HG02970 (cell line): ENCODE measurements around the gene L3MBTL1.
A peak's percentile ranks its signal among the peaks of the same experiment; 100 is the strongest.

Experiments used
- ATAC-seq: cut with Tn5 transposase; IDR thresholded peaks from one replicate; pipeline ENCODE4 v1.9.1; 2021; ENCODE audit warnings: mild to moderate bottlenecking, moderate library complexity, moderate number of reproducible peaks; ENCODE audit not compliant: unreplicated experiment, low FRiP score

L3MBTL1 gene

DNA sequence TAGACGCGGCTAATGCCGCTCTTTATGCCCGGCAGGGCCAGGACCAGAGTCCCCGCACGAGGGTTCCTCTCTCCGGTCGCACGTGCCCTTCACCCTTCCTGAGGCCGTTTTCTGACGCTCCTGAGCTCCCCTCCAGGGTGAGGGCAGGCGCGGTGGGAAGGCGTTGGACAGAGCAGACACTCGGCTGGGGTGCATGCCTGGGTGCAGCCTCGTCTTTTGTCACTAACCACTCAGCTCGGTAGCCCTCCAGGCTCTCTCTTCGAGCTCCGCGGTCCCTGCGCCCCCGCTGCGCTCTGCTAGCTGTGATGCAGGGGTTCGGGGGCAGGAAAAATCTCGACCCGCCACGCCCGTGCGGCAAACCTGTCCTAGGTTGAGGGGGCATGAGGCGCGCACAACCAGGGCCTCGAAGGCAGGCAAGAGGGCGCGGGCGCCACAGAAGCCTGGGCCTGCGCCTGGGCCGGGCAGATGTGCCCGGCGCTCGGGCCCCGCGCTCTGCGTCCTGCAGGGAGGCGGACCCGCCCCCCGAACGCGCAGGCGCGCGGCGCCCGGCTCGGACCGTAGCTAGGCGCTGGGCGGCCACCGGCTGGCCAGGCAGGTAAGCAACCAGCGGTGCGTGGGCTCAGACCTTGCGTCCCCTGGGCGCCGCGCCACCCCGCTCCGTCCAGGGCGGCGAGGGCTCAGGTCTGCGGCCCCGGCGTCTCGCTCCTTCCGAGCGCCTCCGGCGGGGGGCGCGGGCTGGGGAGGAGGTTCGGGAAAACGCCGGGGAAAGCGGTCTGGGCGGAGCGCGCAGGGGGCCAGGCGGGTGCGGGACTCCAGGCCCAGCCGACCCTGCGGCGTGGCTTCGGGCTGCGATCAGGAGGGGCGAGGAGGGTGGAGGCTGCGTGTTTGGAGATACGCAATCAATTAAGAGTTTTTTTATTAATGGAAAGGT is at the start of gene L3MBTL1:
Gene L3MBTL1 (plus strand): TSS at position 548 of the 931 bp plus-strand sequence. CDS start 5,807 bp downstream, outside the sequence.
- ATAC-seq, result no peak

- ATAC-seq, result peak; percentile 14
Measured at GRCh38 chr20:43458422-43458924, 49.0 kb upstream of the L3MBTL1 start.

DNA sequence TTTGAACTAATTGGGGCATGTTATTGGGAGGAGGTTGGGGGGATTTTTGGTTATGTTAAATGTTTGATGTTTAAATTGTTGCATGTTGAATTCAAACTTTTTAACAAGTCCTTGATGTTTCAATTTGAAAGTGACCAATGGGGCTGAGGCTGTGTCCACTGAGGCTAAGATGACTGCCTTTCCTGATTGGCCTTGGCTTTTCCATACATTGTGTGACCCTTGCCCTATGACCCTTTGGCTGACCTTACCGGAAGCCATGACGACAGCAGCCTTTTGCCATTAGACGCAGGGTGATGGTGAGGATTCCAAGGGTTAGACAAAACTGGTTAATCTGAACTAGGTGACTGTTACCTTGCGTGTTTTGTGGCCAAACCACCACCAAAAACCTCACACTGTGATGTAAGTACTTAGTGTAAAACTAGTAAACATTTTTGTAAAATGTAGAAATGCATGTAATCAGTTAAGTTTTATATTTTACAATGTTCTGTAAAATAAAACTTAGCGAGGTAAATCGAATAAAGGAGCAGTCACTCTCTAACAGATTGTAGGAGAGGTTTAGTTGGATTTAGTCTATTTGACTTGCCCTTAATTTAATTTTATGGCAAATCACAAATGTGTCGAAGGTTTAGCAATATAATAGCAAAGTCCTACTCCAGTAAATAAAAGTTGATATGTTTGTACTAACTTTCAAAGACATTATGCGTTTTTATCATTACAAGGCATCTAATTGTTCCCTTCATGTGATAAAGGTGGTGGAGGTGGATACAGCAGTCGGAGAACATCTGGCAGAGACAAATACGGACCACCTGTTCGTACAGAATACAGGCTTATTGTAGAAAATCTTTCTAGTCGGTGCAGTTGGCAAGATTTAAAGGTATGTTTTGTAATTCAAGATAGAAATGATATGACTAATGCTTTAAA is 48.2 kb upstream of the L3MBTL1 start:
- ATAC-seq, result no peak

GRCh38 chr20:43460172-43460829 is 47.2 kb upstream of the L3MBTL1 start:
- ATAC-seq, result no peak

- no peak for ATAC-seq
Measured at GRCh38 chr20:43460830-43461200, 46.7 kb upstream of the L3MBTL1 start.

DNA sequence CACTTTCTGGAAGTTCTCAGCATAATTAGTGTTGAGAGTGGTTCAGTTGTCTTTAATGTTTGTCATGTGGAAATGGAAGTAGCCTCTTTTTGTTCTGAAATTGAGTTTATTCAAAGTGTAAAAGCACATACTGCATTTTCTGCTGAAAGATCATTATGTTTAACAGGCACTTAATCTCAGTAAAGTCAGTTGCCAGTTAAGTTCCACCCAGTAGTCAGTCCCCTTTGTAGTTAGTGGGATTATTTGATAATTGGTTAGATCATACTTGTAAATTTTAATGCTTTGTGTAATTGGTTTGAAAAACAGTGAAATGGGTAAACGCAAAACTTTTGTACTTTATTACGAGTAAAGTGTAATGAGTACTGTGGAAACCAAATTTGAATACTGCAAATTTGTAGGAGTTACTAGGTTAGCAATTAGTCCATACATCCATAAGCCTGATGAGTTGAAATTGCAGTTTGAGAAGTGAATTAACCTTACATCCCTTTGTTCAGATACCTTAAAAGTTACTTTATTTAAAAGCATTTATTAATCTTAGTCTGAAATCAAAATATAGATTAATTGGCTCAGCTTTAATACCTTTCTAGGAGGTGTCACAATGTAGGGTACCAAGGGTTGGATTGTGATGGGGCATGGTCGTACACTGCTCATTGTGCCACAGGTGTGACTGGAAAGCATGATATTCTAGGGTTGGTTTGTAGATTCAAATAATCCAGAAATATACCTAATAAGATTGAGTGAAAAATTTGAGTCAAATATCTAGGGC is 45.4 kb upstream of the L3MBTL1 start:
- ATAC-seq, result no peak

GRCh38 chr20:43462660-43463526 is 44.6 kb upstream of the L3MBTL1 start:
- no peak for ATAC-seq

DNA sequence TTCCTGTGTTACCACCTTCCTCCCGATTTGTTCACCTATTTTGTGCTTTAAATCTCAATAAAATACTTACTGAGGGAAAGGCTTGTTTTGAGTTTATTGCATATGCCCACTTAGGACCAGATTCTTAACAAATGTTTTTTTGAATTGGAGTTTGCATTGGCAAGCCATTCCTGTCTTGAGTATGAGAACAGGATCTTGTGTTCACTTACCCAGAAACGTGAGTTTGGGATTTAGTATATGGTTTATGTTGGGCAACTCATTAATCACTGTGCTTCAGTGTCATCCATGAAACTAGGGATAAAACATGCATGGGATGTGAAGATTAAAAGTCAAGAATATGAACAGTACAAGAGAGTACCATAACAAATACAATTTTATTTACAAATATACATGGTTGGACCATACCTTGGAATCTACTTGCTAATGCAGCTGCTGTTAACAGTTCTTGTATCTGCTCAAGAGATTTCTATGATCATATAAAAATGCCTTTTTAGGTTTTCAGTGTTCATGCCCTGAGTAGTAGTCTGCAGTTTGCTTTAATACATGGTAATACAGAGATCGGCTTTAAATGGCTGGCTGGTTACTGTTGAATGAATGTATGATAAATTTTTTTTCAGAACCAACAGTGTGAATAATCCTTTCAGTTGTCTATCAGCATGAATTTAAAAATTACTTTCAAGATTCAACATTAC is 43.8 kb upstream of the L3MBTL1 start:
- no peak for ATAC-seq

GRCh38 chr20:43464219-43464790 is 43.2 kb upstream of the L3MBTL1 start:
- ATAC-seq, result no peak

DNA sequence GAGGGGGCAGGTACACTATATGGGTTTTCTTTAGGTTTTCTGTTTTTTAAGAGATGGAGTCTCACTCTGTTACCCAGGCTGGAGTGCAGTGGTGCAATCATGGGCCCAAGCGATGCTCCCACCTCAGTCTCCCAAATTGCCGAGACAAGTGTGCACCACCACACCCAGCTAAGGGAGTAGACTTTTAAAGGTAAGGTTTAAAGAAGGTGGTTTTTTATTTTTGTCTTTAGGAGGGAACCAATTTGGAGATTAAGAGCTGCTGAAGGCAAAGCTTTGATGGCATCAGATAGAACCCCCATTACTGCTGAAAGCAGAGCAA is 41.9 kb upstream of the L3MBTL1 start:
- no peak for ATAC-seq

GRCh38 chr20:43467589-43467988 is 39.9 kb upstream of the L3MBTL1 start:
- no peak for ATAC-seq

DNA sequence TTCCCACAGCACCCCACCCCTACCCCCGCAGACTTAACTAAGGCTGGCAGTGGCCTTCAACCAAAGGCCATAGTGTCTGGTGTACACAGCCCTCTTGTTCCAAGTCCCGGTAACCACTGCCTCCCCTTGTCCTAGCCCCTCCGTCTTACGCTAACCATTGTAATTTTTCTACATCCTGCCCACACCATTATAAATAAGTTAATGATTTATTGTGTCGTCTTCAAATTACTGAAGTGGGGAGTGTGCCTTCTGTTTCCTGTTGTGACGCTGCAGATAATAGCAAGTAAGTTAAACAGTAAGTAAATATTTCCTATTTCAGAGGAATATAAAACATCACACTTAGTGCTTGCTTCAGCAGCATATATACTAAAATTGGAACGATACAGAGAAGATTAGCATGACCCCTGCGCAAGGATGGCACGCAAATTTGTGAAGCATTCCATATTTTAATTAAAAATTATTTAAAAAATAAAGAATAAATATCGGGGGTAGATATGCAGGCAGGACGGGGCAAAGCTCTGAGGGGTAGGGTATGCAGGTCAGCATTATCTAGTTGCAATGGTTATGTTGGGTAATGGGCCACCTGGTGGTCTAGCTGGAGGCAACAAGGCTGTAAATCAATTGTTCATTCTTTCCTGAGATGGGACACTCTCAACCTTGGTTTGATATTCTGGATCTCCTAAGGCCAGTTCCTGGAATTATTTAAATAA is 34.7 kb upstream of the L3MBTL1 start:
- ATAC-seq, result no peak

DNA sequence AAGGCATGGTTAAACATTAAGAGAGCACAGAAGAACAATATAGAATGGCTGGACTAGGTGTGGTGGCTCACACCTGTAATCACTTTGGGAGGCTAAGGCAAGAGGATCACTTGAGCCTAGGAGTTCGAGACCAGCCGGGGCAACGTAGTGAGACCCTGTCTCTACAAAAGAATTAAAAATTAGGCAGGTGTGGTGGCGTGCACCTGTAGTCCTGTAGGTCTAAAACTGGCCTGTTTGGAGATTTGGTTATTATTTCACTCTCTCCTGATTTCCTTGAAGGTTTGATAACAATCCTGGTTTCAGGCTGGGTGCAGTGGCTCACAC is 34.2 kb upstream of the L3MBTL1 start:
- no peak for ATAC-seq

DNA sequence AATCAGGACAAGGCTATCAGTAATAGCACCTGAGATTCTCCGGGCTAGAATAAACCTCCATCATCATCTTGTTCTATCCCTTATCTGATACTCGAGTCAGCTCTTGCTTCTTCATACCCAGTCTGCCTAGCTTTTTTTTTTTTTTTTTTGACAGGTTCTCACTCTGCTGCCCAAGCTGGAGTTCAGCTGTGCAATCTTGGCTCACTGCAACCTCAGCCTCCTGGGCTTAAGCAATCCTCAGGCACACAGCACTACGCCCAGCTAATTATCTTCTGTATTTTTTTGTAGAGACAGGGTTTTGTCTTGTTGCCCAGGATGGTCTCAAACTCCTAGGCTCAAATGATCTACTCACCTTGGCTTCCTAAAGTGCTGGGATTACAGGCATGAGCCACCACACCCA is 30.3 kb upstream of the L3MBTL1 start:
- no peak for ATAC-seq

- no peak for ATAC-seq
Measured at GRCh38 chr20:43477619-43478018, 29.9 kb upstream of the L3MBTL1 start.

- no peak for ATAC-seq
Measured at GRCh38 chr20:43490038-43490437, 17.5 kb upstream of the L3MBTL1 start.

GRCh38 chr20:43492101-43492500 is 15.4 kb upstream of the L3MBTL1 start:
- ATAC-seq, result no peak

DNA sequence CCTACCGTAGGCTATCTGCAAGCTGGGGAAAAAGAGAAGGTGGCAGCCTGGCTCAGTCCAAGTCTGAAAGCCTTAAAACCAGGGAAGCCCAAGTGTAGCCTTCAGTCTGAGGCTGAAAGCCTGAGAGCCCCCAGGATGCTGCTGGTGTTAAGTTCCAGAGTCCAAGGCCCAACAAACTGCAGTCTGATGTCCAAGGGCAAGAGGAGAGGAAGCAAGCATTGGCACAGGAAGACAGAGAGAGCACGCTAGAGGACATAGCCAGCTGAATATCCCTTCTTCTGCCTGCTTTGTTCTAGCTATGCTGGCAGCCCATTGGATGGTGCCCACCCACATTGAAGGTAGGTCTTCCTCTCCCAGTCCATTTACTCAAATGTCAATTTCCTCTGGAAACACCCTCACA is 12.1 kb upstream of the L3MBTL1 start:
- ATAC-seq, result no peak
